Thoracic aorta (tissue), 2 donors: ENCODE measurements around the gene FAHD2B. TPM values are rescaled to one million over a fixed set of nuclear protein-coding genes. Genes with fewer than 3 reads are reported as not detected.
A peak's percentile ranks its signal among the peaks of the same experiment; 100 is the strongest.
"Not testable (repeated sequence)": the region's sequence is repeated elsewhere in the genome, so short reads cannot be mapped to it uniquely, and the experiment has no call there.

Experiments
- ATAC-seq: fragments of 150-250 bp; one replicate; pipeline ENCODE4 v1.8.0; 2017; ENCODE audit warnings: low read depth; ENCODE audit not compliant: insufficient number of reproducible peaks, low FRiP score
- DNase-seq: peaks from one replicate; pipeline ENCODE4 v3.0.0-alpha.2; 2020; ENCODE audit warnings: low spot score
- H3K27ac ChIP-seq, 2 donors: fragments of 200-600 bp; sonication (generic); 1 replicate in 1 of 2; 2 replicates in 1 of 2; pipeline ENCODE4 v1.5.1; 2016; ENCODE audit warnings: mild to moderate bottlenecking in 2 of 2, moderate library complexity in 2 of 2
- H3K27me3 ChIP-seq: fragments of 200-600 bp; sonication (generic); replicated peaks from 2 replicates; pipeline ENCODE4 v1.6.0; 2016; ENCODE audit warnings: mild to moderate bottlenecking; ENCODE audit not compliant: insufficient read depth
- H3K36me3 ChIP-seq: fragments of 200-600 bp; sonication (generic); one replicate; pipeline ENCODE4 v1.5.1; 2016
- H3K4me1 ChIP-seq, 2 donors: fragments of 200-600 bp; sonication (generic); 1 replicate in 1 of 2; 2 replicates in 1 of 2; pipeline versions ENCODE4 v1.5.1 to v1.6.0; 2016; ENCODE audit warnings: low read depth in 2 of 2, mild to moderate bottlenecking in 1 of 2; ENCODE audit not compliant: control insufficient read depth in 1 of 2
- H3K4me3 ChIP-seq: fragments of 200-600 bp; sonication (generic); 2 replicates; pipeline ENCODE4 v1.5.1; 2016; ENCODE audit warnings: mild to moderate bottlenecking
- H3K9me3 ChIP-seq: fragments of 200-600 bp; sonication (generic); 2 replicates; pipeline ENCODE4 v1.5.1; 2016
- CTCF ChIP-seq: fragments of 200-600 bp; sonication (generic); IDR thresholded peaks from one replicate; pipeline ENCODE4 v1.5.1; 2019; ENCODE audit warnings: antibody characterized with exemption
- total RNA-seq, 2 donors: library from RNA; depleted of rRNA; stranded (reverse); fragments of >200 nt; gene quantifications; one replicate each; pipeline versions ENCODE4 v1.1.0 to v1.2.3, GENCODE V29; 2016

FAHD2B gene
- 1 to 10 TPM; 6.6 to 7.5 TPM for total RNA-seq

GRCh38 chr2:97094772-97095611, at the start of gene FAHD2B:
FAHD2B (minus strand) TSS chr2:97094882; CDS start chr2:97091706, 3,176 bp downstream.
- H3K36me3 ChIP-seq, H3K4me1 ChIP-seq, H3K27me3 ChIP-seq, H3K9me3 ChIP-seq, DNase-seq: not testable (repeated sequence)
- Histone ChIP-seq H3K4me3 (peak within 1 kb of the TSS; percentile 71), H3K27ac (peak within 1 kb of the TSS; percentile 47 to 52)
- peak; percentile 54 for ATAC-seq

GRCh38 chr2:97144016-97144415, 49.3 kb upstream of the FAHD2B start:
- H3K9me3 ChIP-seq, H3K4me3 ChIP-seq, H3K4me1 ChIP-seq, H3K27ac ChIP-seq, H3K27me3 ChIP-seq, DNase-seq, H3K36me3 ChIP-seq, ATAC-seq: not testable (repeated sequence)

GRCh38 chr2:97129090-97129489, 34.4 kb upstream of the FAHD2B start:
- not testable (repeated sequence) for H3K27me3 ChIP-seq, H3K4me3 ChIP-seq, H3K27ac ChIP-seq, H3K36me3 ChIP-seq, DNase-seq, H3K4me1 ChIP-seq, H3K9me3 ChIP-seq, ATAC-seq

GRCh38 chr2:97113882-97114255, 19.2 kb upstream of the FAHD2B start:
- H3K27me3 ChIP-seq, H3K4me1 ChIP-seq, H3K9me3 ChIP-seq, ATAC-seq, DNase-seq, H3K36me3 ChIP-seq: not testable (repeated sequence)
- H3K4me3 ChIP-seq, result peak overlapping the region; percentile 90
- peak overlapping the region; percentile 87 to 91 for H3K27ac ChIP-seq

- ATAC-seq (peak; percentile 65), DNase-seq (peak; percentile 27)
- peak; percentile 20 for TF ChIP-seq CTCF
- not testable (repeated sequence) for H3K4me1 ChIP-seq, H3K36me3 ChIP-seq, H3K9me3 ChIP-seq, H3K27me3 ChIP-seq
- Histone ChIP-seq H3K27ac (peak within 1 kb of the TSS; percentile 87 to 91), H3K4me3 (peak within 1 kb of the TSS; percentile 90)
Observed at GRCh38 chr2:97113050-97113881, 18.6 kb upstream of the FAHD2B start, which contains the start of gene ANKRD36. ANKRD36 (plus strand) TSS chr2:97113153; CDS start chr2:97113740, 587 bp downstream.

- peak overlapping the region; percentile 90 for H3K4me3 ChIP-seq
- peak overlapping the region; percentile 87 to 91 for H3K27ac ChIP-seq
- peak; percentile 88 for ATAC-seq
- not testable (repeated sequence) for H3K27me3 ChIP-seq, H3K9me3 ChIP-seq, H3K36me3 ChIP-seq, H3K4me1 ChIP-seq
- peak; percentile 35 for DNase-seq
Observed at GRCh38 chr2:97112320-97113049, 17.8 kb upstream of the FAHD2B start.

GRCh38 chr2:97111246-97111645, 16.6 kb upstream of the FAHD2B start:
- not testable (repeated sequence) for H3K27me3 ChIP-seq, H3K4me1 ChIP-seq, H3K9me3 ChIP-seq, H3K36me3 ChIP-seq, ATAC-seq, H3K4me3 ChIP-seq, H3K27ac ChIP-seq, DNase-seq

GRCh38 chr2:97106878-97107277, 12.2 kb upstream of the FAHD2B start:
- H3K27ac ChIP-seq, H3K4me3 ChIP-seq, H3K27me3 ChIP-seq, DNase-seq, ATAC-seq, H3K4me1 ChIP-seq, H3K36me3 ChIP-seq, H3K9me3 ChIP-seq: not testable (repeated sequence)

- not testable (repeated sequence) for H3K4me1 ChIP-seq, H3K27ac ChIP-seq, DNase-seq, H3K27me3 ChIP-seq, H3K9me3 ChIP-seq, H3K4me3 ChIP-seq, ATAC-seq, H3K36me3 ChIP-seq
Observed at GRCh38 chr2:97098786-97099372, 4.2 kb upstream of the FAHD2B start.
